NT2/D1 (cell line): ENCODE results near the gene MRPL47.

Experiments used
- DNase-seq: peaks from one replicate; pipeline ENCODE4 v3.0.0-alpha.2; 2011; ENCODE audit warnings: low read depth, low spot score
- H3K27me3 ChIP-seq: 2 replicates; pipeline ENCODE4 v1.6.0; 2011; ENCODE audit warnings: mild to moderate bottlenecking; ENCODE audit not compliant: insufficient read length, insufficient read depth
- H3K36me3 ChIP-seq: 2 replicates; pipeline ENCODE4 v1.6.1; 2011; ENCODE audit warnings: mild to moderate bottlenecking, low read length, mixed read lengths; ENCODE audit not compliant: insufficient read depth, insufficient read length
- H3K4me1 ChIP-seq: 2 replicates; pipeline ENCODE4 v1.5.1; 2011; ENCODE audit not compliant: insufficient read depth, insufficient read length
- H3K4me3 ChIP-seq: 2 replicates; pipeline ENCODE4 v1.5.1; 2011; ENCODE audit warnings: low read depth; ENCODE audit not compliant: insufficient read length
- H3K9ac ChIP-seq: 2 replicates; pipeline ENCODE4 v1.6.0; 2011; ENCODE audit warnings: low read depth; ENCODE audit not compliant: insufficient read length
- H3K9me3 ChIP-seq: 2 replicates; pipeline ENCODE4 v1.5.1; 2011; ENCODE audit warnings: mild to moderate bottlenecking, low read length; ENCODE audit not compliant: insufficient read depth
- SUZ12 ChIP-seq: IDR thresholded peaks from 2 replicates; pipeline ENCODE4 v1.6.1; 2011; ENCODE audit not compliant: insufficient read length, insufficient read depth; ENCODE audit errors: extremely low read depth
- YY1 ChIP-seq: IDR thresholded peaks from 2 replicates; pipeline ENCODE4 v1.6.1; 2011; ENCODE audit not compliant: insufficient read length, insufficient read depth
- ZNF274 ChIP-seq: IDR thresholded peaks from 2 replicates; pipeline ENCODE4 v1.6.1; 2011; ENCODE audit warnings: mild to moderate bottlenecking, low read depth, low read length

Gene MRPL47

DNA sequence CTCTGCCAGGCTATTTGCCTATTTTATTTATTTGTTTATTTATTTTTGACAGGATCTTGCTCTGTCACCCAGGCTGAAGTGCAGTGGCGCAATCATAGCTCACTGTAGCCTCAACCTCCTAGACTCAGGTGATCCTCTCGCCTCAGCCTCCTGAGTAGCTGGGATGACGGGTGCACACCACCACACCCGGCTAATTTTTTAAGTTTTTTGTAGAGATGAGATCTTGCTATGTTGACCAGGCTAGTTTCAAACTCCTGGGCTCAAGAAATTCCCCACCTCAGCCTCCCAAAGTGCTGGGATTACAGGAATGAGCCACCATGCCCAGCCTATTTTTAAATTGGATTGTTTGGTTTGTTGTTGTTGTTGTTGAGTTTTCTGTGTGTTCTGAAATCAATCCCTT is 5.6 kb upstream of the MRPL47 start:
- no peaks in the 10 kb centered on the region for H3K27me3 ChIP-seq
- DNase-seq, result no peak
- H3K36me3 ChIP-seq, result peaks cover 28% of the 10 kb centered on the region
- H3K4me1 ChIP-seq, result no peaks in the 10 kb centered on the region
- no peak overlapping the region for H3K4me3 ChIP-seq
- H3K9ac ChIP-seq, result no peak overlapping the region
- no peak for TF ChIP-seq SUZ12
- no peak for TF ChIP-seq ZNF274
- TF ChIP-seq YY1, result no peak
- H3K9me3 ChIP-seq, result no peaks in the 10 kb centered on the region

- no peak overlapping the region for H3K4me3 ChIP-seq
- H3K27me3 ChIP-seq, result no peaks in the 10 kb centered on the region
- no peak overlapping the region for H3K9ac ChIP-seq
- TF ChIP-seq YY1, result no peak
- no peak for TF ChIP-seq SUZ12
- TF ChIP-seq ZNF274, result no peak
- no peaks in the 10 kb centered on the region for H3K9me3 ChIP-seq
- H3K36me3 ChIP-seq, result peaks cover 27% of the 10 kb centered on the region
- no peaks in the 10 kb centered on the region for H3K4me1 ChIP-seq
- DNase-seq, result no peak
Measured at GRCh38 chr3:179608931-179609720, 4.7 kb upstream of the MRPL47 start.

- H3K9me3 ChIP-seq, result no peaks in the 10 kb centered on the region
- no peak overlapping the region for H3K9ac ChIP-seq
- H3K36me3 ChIP-seq, result peaks cover 42% of the 10 kb centered on the region
- DNase-seq, result no peak
- no peaks in the 10 kb centered on the region for H3K4me1 ChIP-seq
- TF ChIP-seq YY1, result no peak
- no peak for TF ChIP-seq ZNF274
- TF ChIP-seq SUZ12, result no peak
- H3K27me3 ChIP-seq, result no peaks in the 10 kb centered on the region
- no peak overlapping the region for H3K4me3 ChIP-seq
Measured at GRCh38 chr3:179606534-179607085, 2.2 kb upstream of the MRPL47 start.

GRCh38 chr3:179603831-179604230 is 607 bp downstream of the MRPL47 start:
- no peaks in the 10 kb centered on the region for H3K27me3 ChIP-seq
- H3K9me3 ChIP-seq, result no peaks in the 10 kb centered on the region
- peak overlapping the region; percentile 70 for H3K4me3 ChIP-seq
- DNase-seq, result no peak
- H3K9ac ChIP-seq, result peak overlapping the region; percentile 93
- H3K36me3 ChIP-seq, result peaks cover 59% of the 10 kb centered on the region
- H3K4me1 ChIP-seq, result no peaks in the 10 kb centered on the region
- TF ChIP-seq ZNF274, result no peak
- TF ChIP-seq SUZ12, result no peak
- no peak for TF ChIP-seq YY1

GRCh38 chr3:179603321-179603720 is 1.1 kb downstream of the MRPL47 start:
- Histone ChIP-seq H3K9ac (no peak overlapping the region), H3K27me3 (no peaks in the 10 kb centered on the region), H3K9me3 (no peaks in the 10 kb centered on the region), H3K4me3 (peak overlapping the region; percentile 70), H3K4me1 (no peaks in the 10 kb centered on the region), H3K36me3 (peaks cover 61% of the 10 kb centered on the region)
- TF ChIP-seq ZNF274, result no peak
- DNase-seq, result no peak

GRCh38 chr3:179599531-179599930 is 4.9 kb downstream of the MRPL47 start:
- Histone ChIP-seq H3K4me3 (no peak overlapping the region), H3K9me3 (no peaks in the 10 kb centered on the region), H3K4me1 (no peaks in the 10 kb centered on the region), H3K27me3 (no peaks in the 10 kb centered on the region), H3K9ac (no peak overlapping the region), H3K36me3 (peaks cover 86% of the 10 kb centered on the region)
- TF ChIP-seq YY1 (no peak), ZNF274 (no peak), SUZ12 (no peak)
- no peak for DNase-seq

DNA sequence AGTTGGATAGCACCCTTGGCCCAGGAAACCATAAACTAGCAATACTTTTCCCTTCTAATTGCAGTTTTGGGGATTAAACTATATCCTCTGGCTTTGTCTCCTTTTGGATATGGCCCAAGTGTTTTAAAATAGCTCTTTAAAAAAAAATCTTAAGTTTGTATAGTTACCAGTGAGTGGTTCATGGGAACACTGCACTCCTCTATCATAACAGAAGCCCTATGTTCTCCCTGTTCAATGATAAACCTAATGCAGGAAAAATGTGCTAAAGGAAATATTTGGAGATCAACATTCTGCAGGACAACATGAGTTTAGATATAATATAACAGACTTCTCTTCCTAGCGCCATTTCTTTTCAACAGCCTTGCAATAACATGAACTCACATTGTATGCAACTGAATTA is 13.1 kb downstream of the MRPL47 start:
- Histone ChIP-seq H3K36me3 (peaks cover 92% of the 10 kb centered on the region), H3K9ac (no peak overlapping the region), H3K27me3 (no peaks in the 10 kb centered on the region)

More for the DNA sequence above, 13.1 kb downstream of the MRPL47 start:
- no peak for DNase-seq
- Histone ChIP-seq H3K9me3 (no peaks in the 10 kb centered on the region), H3K4me1 (no peaks in the 10 kb centered on the region), H3K4me3 (no peak overlapping the region)
- TF ChIP-seq ZNF274 (no peak), SUZ12 (no peak), YY1 (no peak)
